Fibroblast of gingiva (primary cell): ENCODE measurements around the gene IQSEC1.

ENCODE experiments used
- DNase-seq: peaks from one replicate; pipeline ENCODE4 v3.0.0-alpha.2; 2011; ENCODE audit warnings: low read depth

The IQSEC1 gene

DNA sequence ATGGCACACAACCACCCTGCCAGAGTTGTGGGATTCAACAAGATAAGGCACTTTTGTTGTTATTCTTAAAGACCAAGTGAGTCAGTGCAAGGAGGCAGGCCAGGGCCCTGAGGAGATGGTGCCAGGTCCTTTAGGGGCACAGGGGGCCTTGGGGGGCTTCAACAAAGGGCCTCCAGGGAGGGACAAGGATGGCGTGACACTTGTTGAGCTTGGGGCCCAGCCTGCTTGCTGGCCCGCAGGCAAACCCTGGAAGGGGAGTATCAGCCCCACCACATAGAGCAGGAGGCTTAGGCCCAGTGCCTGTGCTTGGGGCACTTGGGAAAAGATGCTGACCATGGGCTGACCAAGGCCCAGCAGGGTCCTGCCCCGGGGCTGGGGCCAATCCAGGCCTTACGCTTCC is 5.5 kb downstream of the IQSEC1 start:
- DNase-seq = no peak

DNA sequence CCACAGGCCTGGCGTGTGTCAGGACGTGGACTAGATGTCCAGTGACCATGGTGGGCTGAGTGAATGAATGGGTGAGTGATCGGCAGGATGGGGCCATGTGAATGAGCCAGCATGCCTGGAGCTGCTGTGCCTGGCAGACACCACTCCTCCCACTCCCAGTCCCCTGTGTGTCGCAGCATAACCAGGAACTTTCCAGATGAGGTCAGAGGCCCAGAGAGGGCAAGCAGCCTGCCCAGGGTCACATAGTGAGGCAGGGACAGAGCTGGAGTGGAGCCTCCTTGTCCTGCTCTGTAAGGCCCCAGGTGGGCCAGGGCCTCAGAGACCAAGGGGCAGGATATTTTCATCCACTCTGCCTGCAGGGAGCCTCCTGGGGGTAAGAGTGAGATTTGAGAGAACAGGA is 6.4 kb downstream of the IQSEC1 start:
- no peak for DNase-seq

DNA sequence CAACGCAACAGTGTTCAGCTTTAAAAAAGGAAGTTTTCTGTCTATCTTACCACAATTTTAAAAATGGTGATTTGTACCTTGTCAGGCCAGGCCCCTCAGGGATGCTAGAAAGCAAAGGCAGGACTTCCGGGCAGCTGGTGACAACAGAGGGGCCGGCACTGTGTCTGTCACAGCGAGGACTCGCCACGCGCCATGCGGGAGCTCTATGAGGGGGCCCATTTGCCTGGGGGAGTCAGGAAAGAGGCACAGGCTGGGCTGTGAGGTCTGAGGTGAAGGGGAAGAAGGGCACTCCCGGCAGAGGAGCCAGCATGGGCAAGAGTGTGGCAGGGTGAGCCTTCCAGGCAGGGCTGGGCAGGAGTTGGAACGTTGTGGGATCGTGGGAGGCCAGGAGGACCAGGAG is 7.0 kb downstream of the IQSEC1 start:
- no peak for DNase-seq

DNA sequence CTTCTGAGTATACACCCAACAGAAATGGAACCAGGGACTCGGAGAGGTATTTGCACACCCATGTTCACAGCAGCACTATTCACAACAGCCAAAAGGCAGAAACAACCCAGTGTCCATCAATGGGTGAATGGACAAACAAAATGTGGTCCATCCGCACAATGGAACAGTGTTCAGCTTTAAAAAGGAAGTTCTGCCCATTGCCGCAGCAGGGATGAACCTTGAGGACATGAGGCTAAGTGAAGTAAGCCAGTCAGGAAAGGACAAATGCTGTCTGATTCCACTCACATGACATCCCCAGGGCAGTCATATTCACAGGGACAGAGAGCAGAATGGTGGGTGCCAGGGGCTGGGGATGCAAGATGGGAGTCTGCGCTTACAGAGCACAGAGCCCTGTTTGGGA is 7.5 kb downstream of the IQSEC1 start:
- DNase-seq = no peak

DNA sequence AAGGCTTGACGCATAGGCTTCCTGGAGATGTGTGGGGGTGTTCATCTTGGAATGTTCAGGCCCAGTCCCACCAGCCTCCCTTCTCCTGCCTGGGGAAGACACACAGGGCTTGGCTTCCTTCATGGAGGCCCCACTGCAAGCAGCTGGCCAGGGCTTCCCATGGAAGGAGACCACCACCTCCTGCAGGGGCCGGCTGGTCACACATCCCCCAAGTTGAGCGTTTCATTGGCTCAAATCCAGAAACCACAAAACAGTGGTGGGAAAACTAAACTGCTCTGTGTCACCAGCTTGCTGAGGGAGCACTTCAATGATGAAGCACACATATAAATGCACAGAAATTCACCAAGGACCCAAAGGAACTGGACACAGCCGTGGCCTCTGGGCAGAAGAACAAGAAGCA is 8.3 kb downstream of the IQSEC1 start:
- DNase-seq = no peak

DNA sequence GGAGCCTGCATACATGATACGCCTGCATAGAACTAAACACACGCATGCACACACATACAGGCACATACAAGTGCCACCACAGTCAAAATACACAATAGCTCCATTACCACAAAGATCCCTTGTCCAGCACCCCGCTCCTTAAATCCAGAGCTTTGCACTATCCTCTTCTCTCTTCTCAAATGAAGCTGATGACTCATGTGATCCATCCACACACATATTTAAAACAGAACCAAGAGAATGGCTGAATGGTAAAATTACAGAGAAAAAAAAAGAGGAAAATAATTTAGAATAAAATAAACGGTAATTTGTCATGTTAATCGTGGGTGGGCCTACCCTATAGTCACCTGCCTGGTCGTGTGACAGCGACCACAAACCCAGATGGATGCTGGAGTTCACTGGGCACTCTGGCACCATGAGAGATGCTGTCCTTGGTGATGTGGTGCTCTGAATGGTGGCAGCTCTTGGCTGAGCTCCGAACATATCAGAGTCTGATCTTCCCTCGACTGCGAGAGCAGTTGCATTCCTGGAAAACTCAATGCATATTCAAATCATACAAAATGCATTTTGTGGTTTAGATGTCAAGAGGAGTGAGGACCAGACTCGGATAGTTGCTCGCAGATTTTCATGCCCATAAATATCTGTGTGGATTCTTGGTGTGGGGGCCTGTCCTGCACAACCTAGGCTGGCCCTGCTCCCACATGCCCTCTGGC is 8.9 kb downstream of the IQSEC1 start:
- DNase-seq = no peak

DNA sequence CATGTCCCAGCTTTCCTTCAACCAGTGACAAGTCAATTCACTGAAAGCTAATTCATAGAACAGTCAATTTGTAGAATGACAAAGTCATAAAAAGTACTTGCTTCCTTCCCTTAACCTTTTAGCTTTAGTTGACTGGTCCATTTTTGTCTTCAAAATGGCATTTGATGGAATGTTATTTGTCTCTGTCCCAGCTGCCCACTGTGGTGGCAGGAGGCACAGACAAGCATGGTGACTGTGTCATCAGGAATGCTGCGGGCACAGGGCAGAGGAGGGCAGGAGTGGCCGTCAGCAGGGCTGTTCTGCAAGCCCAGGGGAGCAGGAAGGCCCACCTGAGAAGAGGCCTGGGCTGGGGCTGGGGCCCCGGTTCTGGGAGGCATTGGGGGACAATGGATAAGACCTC is 10.0 kb downstream of the IQSEC1 start:
- DNase-seq = no peak

DNA sequence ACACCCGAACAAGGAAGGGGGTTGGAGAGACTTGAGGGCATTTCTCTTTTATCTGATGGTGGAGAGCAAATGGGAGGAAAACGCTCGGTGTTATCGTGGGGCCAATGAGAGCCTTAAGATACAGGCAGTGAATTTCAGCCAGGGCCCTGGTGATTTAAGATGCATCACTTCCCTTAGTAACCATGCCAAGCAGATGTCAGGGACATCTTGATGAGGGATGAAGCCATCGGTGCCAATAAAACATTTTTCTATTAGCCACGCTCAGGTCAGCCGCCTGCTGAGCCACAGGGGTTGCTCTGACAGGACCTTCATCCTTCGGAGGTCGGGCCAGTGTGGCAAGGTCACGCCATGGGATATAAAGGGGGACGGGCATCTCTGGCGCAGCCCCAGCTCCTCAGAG is 10.6 kb downstream of the IQSEC1 start:
- DNase-seq = no peak

DNA sequence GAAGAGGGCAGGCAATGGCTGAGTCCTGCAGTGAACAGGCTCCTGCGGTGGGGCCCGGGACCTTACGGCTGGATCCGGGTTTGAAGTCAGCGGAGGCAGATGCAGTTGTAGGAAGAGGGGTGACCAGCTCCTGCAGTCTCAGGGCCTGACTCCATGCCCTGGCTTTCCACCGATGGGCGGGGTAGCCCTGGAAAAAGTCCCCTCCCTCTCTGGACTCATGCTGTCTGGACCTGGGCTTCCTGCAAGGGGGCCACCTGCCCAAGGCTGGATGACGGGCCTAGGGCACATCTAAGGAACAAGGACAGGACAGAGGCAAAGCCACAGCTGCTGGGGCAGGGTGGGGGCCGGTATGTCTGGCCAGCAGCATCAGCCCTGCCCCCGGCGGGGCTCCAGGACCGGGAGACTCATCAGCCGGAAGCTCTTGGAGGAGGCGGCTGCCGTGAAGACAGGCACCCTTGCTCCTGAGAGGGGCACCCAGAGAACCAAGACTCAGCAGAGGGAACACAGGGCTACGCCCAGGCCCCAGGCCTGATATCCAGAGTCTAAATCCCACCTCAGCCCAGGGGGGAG is 12.8 kb downstream of the IQSEC1 start:
- no peak for DNase-seq

DNA sequence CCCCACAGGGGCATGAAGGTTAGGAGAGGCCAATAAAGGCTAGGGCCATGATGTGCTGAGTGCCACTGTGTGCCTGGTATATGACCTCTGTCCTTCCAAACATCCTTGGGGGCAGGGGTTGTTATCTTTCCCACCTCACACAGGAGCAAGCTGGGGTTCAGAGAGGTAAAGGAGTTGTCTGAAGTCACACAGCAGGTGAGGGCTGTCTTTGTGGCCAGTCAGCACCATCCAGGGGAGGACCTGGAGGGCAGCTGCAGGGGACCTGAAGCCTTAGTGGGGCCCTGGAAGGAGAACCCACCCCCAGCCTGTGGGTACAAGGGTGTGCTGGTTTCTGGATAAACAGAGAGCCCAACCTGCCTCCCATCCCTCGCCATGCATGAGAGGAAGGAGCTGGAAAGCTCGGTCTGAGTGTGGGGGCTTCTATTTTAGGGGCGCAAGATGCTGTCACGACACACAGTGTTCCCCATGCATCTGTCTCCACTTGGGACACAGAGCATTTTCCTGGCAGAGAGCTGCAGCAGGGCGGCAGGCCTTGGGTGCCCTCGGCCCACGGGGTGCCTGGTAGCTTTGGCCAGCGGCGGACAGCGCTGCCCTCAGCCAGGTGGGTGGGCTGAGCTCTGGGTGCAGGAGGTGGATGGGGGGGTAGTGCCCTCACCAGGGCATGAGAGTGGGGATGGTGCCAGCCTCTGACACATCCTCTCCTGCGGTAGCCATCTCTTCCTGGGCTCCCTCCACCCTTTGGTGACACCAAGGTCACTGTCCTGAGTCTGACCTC is 14.7 kb downstream of the IQSEC1 start:
- no peak for DNase-seq

DNA sequence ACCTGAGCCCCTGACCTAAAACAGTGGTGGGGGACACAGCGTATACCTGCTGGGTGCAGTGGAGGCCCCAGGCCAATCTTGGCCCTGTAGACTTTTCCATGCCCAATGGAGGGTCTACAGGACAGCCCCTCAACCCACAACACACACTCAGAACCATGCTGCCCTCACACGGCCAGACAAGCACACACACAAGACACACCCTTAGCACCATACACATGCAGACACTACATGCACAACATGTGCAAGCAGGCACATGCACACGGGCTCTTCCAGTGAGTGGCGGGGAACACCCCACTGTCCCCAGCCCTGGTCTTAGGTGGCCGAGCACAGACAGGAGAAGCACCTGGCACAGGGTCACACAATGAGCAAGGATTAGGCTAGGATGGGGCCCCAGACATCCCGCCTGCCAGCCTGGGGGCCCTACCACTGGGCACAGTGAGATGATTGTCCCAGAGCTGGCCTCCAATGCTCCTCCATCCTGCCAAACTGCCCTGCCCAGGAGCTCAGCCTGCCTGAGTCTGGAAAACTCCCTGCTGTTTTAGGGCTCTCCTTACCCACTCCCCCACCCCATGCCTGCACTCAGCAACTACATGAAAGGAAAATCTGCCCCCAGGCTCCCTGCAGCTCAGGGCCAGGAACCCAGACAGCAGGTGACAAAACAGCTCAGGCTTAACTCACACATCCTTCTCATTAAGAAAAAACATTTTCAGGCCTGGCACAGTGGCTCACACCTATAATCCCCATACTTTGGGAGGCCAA is 15.8 kb downstream of the IQSEC1 start:
- no peak for DNase-seq

DNA sequence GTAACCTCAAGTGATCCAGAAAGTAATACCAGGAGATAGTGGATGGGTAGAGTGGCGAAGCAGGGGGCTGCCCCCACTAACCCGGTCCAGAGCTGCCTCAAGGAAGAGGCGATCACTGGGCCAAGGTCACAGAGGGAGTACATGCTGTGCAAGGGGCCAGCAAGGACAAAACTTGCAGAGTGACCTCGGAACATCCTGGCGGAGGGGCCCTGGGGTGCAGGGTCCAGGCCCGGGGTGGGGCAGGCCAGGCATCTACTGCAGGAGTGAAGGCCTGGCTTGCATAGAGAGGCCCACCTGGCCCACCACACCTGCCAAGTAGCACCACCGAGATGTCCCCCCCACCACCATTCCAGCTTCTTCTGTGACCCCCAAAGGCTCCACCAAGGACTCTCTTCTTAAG is 17.6 kb downstream of the IQSEC1 start:
- no peak for DNase-seq

DNA sequence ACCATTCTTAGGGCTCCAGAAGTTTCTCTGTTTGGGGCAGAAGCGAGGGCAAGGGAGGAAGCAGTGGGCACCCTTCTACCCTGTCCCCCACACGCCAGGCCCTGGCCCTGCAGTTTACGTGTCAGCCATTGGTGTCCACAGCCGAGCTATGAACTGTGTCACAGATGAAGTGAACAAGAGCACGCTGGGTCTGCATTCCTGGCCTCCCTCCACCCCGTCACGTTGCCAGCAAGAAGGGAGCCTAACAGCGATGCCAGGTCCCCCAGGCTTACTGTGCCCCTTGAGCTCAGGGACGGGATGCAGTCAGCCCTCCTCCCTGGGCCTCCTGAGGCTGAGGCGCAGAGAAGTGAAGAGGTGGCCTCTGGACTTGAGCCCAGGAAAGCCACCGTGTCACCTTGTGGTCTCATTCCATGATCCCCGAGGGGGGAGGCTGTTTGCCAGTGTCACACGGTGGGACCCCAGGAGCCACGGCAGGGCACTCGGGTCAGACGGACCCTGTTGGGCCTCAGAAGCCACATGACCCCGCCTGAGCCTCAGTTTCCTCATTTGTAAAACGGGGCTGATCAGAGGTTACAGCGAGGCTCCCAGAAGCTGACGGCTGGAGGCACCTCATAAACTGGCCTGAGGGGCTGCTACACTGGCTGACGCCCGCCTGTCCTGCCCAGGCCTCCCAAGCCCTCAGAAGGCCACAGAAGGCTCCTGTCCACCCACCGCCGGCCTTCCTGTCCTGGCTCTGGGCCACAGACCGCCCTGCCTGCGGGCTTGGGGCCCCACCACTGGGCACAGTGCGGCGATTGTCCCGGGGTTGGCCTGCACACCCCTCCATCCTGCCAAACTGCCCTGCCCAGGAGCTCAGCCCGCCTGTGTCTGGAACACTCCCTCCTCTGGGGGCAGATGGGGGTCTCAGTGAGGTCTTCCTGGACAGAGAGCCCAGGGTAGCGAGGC is 18.6 kb downstream of the IQSEC1 start:
- DNase-seq = no peak

DNA sequence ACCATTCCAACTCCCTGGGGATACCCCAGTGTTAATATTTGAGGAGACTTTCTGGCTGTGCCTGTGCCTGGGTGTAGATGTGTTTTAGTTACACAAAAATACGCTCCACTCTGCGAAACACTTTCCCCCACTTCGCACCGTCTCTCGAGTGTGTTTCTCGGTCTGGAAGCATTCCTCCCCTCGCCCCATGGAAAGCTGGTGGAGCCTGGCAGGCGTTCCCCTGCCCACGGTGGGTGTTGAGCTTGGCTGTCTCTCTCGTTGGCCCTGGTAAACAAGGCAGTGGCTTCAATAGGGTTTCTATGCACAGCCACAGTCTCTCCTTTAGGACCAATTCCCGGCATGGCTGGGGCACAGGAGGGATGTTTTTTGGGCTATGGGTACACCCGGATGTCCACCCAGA is 19.3 kb downstream of the IQSEC1 start:
- DNase-seq = no peak

DNA sequence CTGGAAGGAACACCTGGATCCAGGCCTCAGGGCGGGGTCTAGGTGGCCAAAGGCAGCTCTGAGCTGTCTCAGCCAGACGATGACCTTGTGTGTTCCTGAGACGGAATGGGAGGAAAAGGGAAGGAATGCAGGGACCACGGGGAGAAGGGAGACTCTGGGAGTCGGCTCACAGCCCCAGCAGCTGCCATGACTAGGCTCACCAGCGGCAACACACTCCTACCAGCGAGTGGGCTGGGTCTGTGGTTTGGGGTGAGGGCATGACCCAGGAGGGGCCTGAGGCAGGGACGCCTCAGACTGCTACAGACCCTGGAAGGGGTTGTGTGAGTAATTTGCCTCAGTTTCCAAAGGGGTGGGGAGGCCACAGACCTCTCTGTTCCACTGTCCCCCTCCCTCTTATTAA is 19.8 kb downstream of the IQSEC1 start:
- DNase-seq = no peak

DNA sequence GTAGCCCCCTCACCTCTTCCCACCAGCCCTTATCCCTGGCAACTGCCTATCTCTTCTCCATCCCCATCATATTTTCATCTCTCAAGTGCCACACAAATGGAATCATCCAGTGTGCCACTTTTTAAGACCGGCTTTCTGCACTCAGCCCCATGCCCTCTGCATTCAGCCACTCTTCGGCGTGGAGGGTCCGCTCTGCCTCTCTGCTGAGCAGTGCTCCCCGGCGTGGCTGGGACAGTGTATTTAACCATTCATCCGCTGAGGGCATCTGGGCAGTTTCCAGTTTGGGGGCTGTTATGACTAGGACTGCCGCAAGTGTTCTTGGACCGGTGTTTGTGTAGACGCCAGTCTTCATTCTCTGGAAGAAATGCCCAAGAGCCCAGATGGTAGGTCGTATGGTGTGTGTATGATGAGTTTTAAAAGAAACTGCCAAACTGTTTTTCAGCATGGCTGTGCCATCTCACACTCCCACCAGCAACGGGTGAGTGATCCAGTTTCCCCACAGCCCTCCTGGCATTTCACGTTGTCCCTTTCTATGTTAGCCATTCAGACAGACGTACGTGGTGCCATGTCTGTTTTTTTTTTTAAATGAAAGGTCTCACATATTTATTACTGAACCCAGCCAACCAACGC is 20.9 kb downstream of the IQSEC1 start:
- DNase-seq = no peak

DNA sequence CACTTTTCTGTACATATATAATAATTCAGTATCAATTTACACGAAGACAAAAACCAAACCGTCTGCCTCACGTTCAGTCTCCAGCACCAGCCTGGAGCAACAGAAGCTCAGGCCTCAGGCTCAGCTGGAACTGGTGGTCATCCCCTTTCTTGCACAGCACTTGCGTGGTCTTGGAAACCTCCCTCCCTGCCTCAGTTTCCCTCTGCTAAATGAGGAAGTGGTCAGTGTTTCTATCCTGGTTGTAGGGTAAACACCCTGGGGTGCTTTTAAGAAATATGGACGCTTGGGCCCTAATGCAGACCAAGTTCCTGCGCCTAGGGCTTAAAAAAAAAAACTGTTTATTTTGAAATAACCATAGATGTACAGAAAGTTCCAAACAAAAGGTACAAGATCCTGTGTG is 21.6 kb downstream of the IQSEC1 start:
- DNase-seq = no peak

DNA sequence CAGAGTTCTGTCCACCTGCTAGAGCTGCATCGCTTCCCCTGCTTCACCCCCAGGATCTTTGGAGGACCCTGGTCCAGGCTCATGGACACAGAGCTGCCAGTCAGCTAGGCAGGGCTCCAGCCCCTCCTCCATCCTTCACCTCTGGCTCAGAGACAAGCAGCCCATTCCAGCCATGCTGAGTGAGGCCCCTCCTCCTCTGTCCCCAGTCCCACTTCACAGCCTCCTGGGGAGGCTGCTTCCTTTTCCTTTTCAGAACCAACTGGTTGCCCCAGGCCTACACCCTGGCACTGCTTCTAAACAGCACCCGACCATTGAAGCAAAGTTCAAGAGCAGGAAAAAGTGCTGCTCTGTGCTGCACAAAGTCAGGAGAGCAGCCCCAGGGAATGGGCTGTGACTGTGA is 22.2 kb downstream of the IQSEC1 start:
- no peak for DNase-seq

DNA sequence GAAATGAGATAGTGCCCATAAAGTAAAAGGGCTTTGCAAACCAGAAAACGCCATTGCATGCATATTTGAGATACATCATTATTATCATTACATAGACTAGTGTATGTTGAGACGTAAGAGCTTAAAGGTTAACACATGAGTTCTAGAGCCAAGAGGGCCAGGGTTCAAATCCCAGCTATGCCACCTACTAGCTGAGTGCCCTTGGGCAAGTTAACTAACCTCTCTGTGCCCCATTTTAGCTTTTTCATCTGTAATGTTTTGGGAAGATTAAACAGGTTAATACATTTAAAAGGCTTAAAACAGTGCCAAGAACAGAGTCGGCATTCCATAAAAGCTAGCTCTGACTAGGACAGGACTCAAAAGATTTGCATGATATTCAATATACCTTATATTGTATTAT is 22.8 kb downstream of the IQSEC1 start:
- no peak for DNase-seq

DNA sequence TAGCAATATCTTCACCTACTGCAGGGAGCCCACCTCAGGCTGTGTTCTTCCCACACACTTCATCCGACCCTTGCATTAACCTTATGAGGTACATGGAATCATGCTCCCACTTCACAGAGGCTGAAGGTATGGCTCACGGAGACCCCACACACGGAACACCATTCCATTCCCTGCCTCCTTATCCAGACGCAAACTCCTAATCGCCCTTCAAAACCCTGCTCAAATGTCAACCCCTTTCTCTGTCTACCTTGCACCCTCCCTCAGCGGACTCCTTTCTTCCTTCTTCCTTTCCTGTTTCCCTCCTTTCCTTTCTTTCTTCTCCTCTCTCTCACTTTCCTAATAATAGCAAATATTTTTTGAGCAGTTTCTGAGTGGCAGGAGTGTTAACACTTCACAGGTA is 23.8 kb downstream of the IQSEC1 start:
- DNase-seq = no peak
